Suprapubic skin (tissue), 4 donors: ENCODE data around the gene PPP2R2B.

Experiments used
- EP300 ChIP-seq: sonication (generic); formaldehyde crosslinking; IDR thresholded peaks from one replicate; pipeline ENCODE4 v1.6.1; 2017; ENCODE audit warnings: antibody characterized with exemption
- POLR2A ChIP-seq, 2 donors: fragments of 450-650 bp; IDR thresholded peaks; one replicate each; pipeline ENCODE4 v1.6.1; 2017; ENCODE audit warnings: antibody characterized with exemption in 2 of 2, mild to moderate bottlenecking in 2 of 2, moderate library complexity in 2 of 2
- POLR2AphosphoS5 ChIP-seq, 3 donors: sonication (generic); formaldehyde crosslinking; IDR thresholded peaks; one replicate each; pipeline ENCODE4 v1.6.1; 2017; ENCODE audit warnings: antibody characterized with exemption in 3 of 3
- TF ChIP-seq, protein P1 (sequence below), 2 donors: fragments of 200-600 bp in 1 of 2; fragments of 450-650 bp in 1 of 2; sonication (generic) in 1 of 2; IDR thresholded peaks; one replicate each; pipeline ENCODE4 v1.5.1; 2016 to 2019; ENCODE audit warnings: antibody characterized with exemption in 2 of 2, mild to moderate bottlenecking in 1 of 2, moderate library complexity in 1 of 2

DNA sequence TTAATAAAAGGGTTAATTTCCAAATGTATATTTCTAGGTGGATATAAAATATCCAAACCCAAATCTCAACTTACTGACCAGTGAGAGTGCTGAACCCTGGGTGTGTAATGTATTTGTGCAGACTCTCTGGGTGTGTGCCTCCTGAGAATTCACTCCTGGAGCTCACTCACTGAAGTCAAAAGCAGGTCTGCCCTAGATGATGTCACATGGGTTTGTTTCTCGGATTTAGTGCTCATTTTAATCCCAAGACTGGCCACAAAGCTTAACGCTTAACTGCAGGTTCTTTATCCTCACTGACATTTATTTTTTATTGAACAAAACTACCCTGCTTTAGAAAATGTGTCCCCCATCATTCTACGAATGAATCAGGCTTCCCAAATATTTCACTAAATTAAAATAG, 179.4 kb downstream of the PPP2R2B start:
- TF ChIP-seq, protein P1, sequence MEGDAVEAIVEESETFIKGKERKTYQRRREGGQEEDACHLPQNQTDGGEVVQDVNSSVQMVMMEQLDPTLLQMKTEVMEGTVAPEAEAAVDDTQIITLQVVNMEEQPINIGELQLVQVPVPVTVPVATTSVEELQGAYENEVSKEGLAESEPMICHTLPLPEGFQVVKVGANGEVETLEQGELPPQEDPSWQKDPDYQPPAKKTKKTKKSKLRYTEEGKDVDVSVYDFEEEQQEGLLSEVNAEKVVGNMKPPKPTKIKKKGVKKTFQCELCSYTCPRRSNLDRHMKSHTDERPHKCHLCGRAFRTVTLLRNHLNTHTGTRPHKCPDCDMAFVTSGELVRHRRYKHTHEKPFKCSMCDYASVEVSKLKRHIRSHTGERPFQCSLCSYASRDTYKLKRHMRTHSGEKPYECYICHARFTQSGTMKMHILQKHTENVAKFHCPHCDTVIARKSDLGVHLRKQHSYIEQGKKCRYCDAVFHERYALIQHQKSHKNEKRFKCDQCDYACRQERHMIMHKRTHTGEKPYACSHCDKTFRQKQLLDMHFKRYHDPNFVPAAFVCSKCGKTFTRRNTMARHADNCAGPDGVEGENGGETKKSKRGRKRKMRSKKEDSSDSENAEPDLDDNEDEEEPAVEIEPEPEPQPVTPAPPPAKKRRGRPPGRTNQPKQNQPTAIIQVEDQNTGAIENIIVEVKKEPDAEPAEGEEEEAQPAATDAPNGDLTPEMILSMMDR (IDR thresholded peaks at IDR 0.05): no peak
- TF ChIP-seq POLR2AphosphoS5 (IDR thresholded peaks at IDR 0.05): no peak
- no peak for TF ChIP-seq POLR2A (IDR thresholded peaks at IDR 0.05)
- TF ChIP-seq EP300: no peak
